Putamen (tissue), 1 donor: ENCODE data around the gene OR52I2.

ENCODE experiments used
- DNase-seq: peaks from one replicate; pipeline ENCODE4 v3.0.0-alpha.2; 2016; ENCODE audit warnings: low spot score

OR52I2 gene

GRCh38 chr11:4607781-4608666 lies 26.5 kb downstream of the OR52I2 start, which contains the start of gene TRIM68:
Gene TRIM68, minus strand, starts transcription at chr11:4608231. Its CDS starts 2,727 bp downstream, at chr11:4605504.
- peak; percentile 98 for DNase-seq

DNA sequence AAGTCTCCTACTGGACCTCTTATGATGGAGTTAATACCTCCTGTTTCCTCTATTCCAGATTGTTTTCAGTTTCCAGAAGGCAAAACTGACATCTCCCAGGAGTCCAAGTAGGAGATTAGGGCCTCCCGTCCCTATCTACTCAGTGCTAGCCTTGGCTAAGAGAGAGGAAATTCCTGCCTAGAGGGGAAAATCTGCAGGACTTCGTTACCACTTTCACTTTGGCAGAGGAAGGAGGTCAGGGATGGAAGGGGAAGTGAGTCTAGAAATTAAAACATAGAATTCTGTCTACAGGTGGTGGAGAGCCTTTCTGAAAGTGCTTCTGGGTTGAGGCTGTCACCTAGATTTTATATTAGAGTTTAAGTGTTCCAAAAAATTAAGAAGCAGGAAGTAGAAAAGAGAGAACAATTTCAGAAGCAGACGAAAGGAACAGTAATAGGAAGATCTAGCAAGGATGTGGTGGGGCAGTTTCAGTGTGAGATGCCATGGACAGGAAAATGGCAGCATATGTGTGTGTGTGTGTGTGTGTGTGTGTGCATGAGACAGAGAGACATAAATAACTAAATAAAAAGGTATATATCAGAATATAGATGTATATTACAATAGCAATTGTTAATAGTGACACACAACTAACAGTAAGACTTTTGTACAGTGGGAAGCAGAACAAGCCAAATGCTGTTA lies 28.9 kb downstream of the OR52I2 start:
- no peak for DNase-seq

GRCh38 chr11:4611986-4612385 lies 30.4 kb downstream of the OR52I2 start:
- no peak for DNase-seq

- DNase-seq, result no peak
These were observed 34.4 kb downstream of the OR52I2 start for GRCh38 chr11:4615856-4616444.

DNA sequence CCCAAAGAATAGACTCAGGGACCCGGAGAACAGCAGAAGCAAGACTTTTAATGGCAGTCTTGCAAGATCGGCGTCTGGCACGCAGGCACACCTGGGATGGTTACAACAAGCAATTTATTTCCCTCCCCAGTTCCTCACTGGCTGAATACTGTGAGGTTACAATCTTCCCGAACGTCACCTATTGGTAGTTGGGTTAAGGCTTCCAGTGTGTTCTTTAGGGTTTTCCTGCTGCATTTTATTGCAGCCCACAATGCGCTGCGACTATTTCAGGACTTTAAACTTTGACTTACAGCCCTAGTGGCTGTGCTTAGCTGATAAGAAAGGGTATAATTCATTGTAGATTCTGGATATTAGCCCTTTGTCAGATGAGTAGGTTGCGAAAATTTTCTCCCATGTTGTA lies 38.0 kb downstream of the OR52I2 start:
- no peak for DNase-seq

DNA sequence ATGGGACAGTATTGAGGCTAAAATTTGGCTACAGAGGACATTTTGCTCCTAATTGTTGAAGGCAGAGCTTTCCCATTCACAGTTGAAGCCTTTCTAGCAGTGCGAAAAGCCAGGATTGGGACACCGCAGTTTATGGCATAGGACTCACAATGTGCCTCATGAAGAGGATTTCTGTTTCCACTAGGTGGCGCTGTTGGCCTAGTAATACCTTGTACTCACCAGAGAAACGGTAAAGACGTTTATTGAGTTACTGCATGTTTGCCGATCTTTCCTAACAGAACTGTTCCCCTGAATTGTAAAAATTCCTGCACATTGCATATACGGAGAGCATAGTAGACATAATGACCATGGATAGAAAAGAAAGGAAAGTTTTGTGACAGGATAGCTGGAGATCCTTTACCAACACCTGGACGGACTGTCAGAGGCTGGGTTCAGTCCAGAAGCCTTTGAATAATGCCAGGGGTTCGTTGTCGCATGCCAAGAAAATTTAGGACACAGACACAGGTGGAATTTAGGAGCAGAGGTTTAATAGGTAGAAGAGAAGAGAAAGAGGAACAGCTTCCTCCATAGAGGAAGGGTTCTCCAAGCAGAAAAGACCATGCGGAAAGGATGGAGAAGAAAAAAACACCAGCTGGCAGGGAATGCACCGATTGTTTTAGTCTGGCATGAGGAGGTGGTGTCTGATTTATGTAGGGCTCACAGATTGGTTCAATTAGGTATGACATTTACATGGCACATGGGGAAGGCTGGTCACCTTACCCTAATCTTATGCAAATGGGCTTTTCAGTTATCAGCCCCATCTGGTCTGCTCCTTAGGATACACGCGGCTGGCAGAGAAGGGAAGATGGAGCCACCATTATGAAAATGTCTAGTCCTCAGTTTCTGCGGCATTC lies 44.9 kb downstream of the OR52I2 start:
- peak; percentile 17 for DNase-seq

DNA sequence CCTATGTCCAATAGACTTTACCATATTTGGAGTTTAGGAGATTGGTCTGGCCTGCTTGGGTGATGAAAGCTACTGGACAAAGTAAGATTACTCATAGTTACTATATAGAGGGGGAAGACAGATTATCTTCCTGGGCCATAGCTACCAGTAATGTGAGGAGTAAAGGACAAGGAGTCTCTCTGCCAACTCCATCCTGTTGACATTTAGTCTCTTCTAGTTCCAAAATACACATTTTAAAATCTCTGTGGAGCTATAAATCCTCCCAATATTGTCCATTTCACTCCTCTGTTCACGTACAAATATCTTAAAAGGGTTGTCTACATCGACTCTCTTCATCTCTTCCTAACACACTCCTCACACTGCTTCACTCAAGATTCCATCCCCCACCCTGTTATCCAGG lies 54.6 kb downstream of the OR52I2 start:
- DNase-seq, result no peak

GRCh38 chr11:4636962-4637661 lies 55.6 kb downstream of the OR52I2 start, which contains the start of gene OR51D1:
Gene OR51D1, plus strand, starts transcription at chr11:4637477. Its CDS starts 2,314 bp downstream, at chr11:4639791.
- DNase-seq, result peak; percentile 52

GRCh38 chr11:4637662-4638047 lies 56.1 kb downstream of the OR52I2 start:
- DNase-seq, result no peak

GRCh38 chr11:4639931-4640330 lies 58.4 kb downstream of the OR52I2 start:
- no peak for DNase-seq

DNA sequence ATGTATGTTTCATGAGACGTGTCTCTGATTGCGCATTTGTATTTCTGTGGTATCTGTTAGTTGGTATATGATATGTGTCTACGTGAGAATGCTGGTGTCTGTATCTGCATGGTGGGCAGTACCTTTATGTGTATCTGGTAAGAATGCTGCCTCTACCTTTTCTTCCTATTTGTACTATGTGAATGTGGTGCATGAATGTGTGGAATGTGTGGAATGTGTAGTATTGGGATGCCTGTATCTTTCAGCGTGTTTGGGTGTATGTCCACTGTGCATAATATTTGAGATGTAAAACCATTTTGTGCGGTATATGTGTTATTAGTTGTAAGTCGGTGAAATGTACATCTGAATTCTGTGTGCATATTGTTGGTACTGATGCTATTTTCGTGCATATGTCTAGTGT lies 60.0 kb downstream of the OR52I2 start:
- no peak for DNase-seq

DNA sequence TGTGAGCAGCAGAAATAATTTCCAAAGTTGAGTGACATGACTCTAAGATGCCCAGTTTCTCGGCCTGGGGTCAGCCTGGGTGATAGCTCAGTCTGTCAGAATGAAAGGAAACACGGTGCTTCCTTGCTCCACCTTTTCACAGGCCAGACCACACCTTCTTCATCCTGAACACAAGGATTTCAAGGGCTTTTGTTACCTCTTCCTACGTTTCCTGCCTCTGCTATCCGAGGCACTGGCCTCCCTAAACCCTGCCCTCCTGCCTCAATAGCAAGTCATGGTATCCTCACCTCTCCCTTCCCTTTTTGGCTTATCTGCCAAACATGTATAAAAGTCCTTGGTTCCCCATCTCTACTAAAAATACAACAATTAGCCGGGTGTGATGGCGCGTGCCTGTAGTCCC lies 60.5 kb downstream of the OR52I2 start:
- no peak for DNase-seq
